ENCODE results near the gene SNAPC3. TPM values are rescaled to one million over a fixed set of nuclear protein-coding genes. Genes with fewer than 3 reads are reported as not detected.
"Not testable (repeated sequence)": the region's sequence is repeated elsewhere in the genome, so short reads cannot be mapped to it uniquely, and the experiment has no call there.

Gene SNAPC3
- total RNA-seq, 1 experiment from 2014 or later = 28.0 TPM

- Histone ChIP-seq H2BK20ac (ENCODE audit: low read depth, low read length, poor library complexity, severe bottlenecking) (no peak overlapping the region), H3K23ac (ENCODE audit: insufficient read length, low read depth, low read length) (no peak overlapping the region), H4K91ac (ENCODE audit: insufficient read length, low read depth, low read length) (no peak overlapping the region), H2AFZ (ENCODE audit: low read length) (no peak overlapping the region), H3K9ac (ENCODE audit: extremely low read depth, insufficient read length, low read length) (no peak overlapping the region), H3T11ph (ENCODE audit: low read length) (no peak overlapping the region), H3K79me2 (ENCODE audit: insufficient read depth, low read length) (no peaks in the 10 kb centered on the region; the same call in 1 of the 2 replicates), H2BK12ac (ENCODE audit: insufficient read length, low read depth, low read length) (no peak overlapping the region), H2BK5ac (ENCODE audit: insufficient read length, low read length) (no peak overlapping the region), H3K14ac (ENCODE audit: insufficient read depth, low read length) (no peak overlapping the region), H2AK5ac (ENCODE audit: insufficient read length, low read length) (no peak overlapping the region), H3K4me2 (ENCODE audit: insufficient read depth, insufficient read length, low read length) (no peak overlapping the region), H2BK120ac (ENCODE audit: low read depth, low read length, poor library complexity, severe bottlenecking) (no peak overlapping the region), H3K23me2 (ENCODE audit: insufficient read length, low read depth, low read length, poor library complexity, severe bottlenecking) (no peaks in the 10 kb centered on the region), H3K9me3 (ENCODE audit: control insufficient read depth, low read depth, low read length) (peaks cover 5% of the 10 kb centered on the region), H3K27me3 (ENCODE audit: insufficient read depth, low read length) (no peaks in the 10 kb centered on the region), H3K4ac (ENCODE audit: low read depth, low read length) (no peak overlapping the region), H3K4me1 (ENCODE audit: insufficient read depth, low read length) (no peaks in the 10 kb centered on the region), H3K27ac (ENCODE audit: insufficient read length, low read depth, low read length) (no peak overlapping the region), H2BK15ac (ENCODE audit: low read depth, low read length) (no peak overlapping the region), H3K79me1 (ENCODE audit: insufficient read depth, low read depth, low read length, poor library complexity, severe bottlenecking) (no peaks in the 10 kb centered on the region), H4K8ac (replicated peaks; ENCODE audit: insufficient read length, low read depth, low read length) (no peak overlapping the region), H4K20me1 (ENCODE audit: control insufficient read depth, insufficient read depth, insufficient read length) (no peaks in the 10 kb centered on the region), H3K18ac (ENCODE audit: insufficient read length, low read depth, low read length) (no peak overlapping the region), H3K56ac (ENCODE audit: insufficient read length, low read depth, low read length) (no peak overlapping the region), H4K5ac (ENCODE audit: insufficient read length, low read depth, low read length) (no peak overlapping the region)
- no peak for TF ChIP-seq CTCF (conservative IDR thresholded peaks at IDR 0.05)
- no CpG with 5 or more reads among the region's 7 CpGs for WGBS (ENCODE audit: extremely low coverage, insufficient read length, low lambda C conversion rate)
- no peak for DNase-seq
- H3K4me1 Mint-ChIP-seq = no peaks in the 10 kb centered on the region
- H3K36me3 Mint-ChIP-seq (ENCODE audit: insufficient read depth in 1 of 3, low read depth in 3 of 3) = peaks cover 79 to 87% (median 84%) of the 10 kb centered on the region in 3 experiments
- peaks cover 40 to 44% of the 10 kb centered on the region in 2 experiments for H3K9me3 Mint-ChIP-seq
- no peak overlapping the region for H3K4me3 Mint-ChIP-seq
- H3K27ac Mint-ChIP-seq = no peak overlapping the region
- no peaks in the 10 kb centered on the region for H3K27me3 Mint-ChIP-seq (ENCODE audit: low read depth)
Measured at GRCh38 chr9:15438891-15439290, 16.2 kb downstream of the SNAPC3 start.

GRCh38 chr9:15441841-15442240 lies 19.2 kb downstream of the SNAPC3 start:
- H3K14ac ChIP-seq (ENCODE audit: insufficient read depth, low read length); DNase-seq; H2BK20ac ChIP-seq (ENCODE audit: low read depth, low read length, poor library complexity, severe bottlenecking); H3K23me2 ChIP-seq (ENCODE audit: insufficient read length, low read depth, low read length, poor library complexity, severe bottlenecking); H3K4me2 ChIP-seq (ENCODE audit: insufficient read depth, insufficient read length, low read length); H3K4me1 Mint-ChIP-seq; H4K5ac ChIP-seq (ENCODE audit: insufficient read length, low read depth, low read length); H3K23ac ChIP-seq (ENCODE audit: insufficient read length, low read depth, low read length); H3K27me3 Mint-ChIP-seq (ENCODE audit: low read depth); H2AK5ac ChIP-seq (ENCODE audit: insufficient read length, low read length); H2BK12ac ChIP-seq (ENCODE audit: insufficient read length, low read depth, low read length); H3T11ph ChIP-seq (ENCODE audit: low read length); H3K4me3 Mint-ChIP-seq; H4K8ac ChIP-seq (replicated peaks; ENCODE audit: insufficient read length, low read depth, low read length); H3K18ac ChIP-seq (ENCODE audit: insufficient read length, low read depth, low read length); H3K27ac Mint-ChIP-seq; H3K79me2 ChIP-seq (ENCODE audit: insufficient read depth, low read length); H3K27me3 ChIP-seq (ENCODE audit: insufficient read depth, low read length); H2BK5ac ChIP-seq (ENCODE audit: insufficient read length, low read length); H3K56ac ChIP-seq (ENCODE audit: insufficient read length, low read depth, low read length); H4K20me1 ChIP-seq (ENCODE audit: control insufficient read depth, insufficient read depth, insufficient read length); H3K4ac ChIP-seq (ENCODE audit: low read depth, low read length); H4K91ac ChIP-seq (ENCODE audit: insufficient read length, low read depth, low read length); H3K79me1 ChIP-seq (ENCODE audit: insufficient read depth, low read depth, low read length, poor library complexity, severe bottlenecking); H3K9ac ChIP-seq (ENCODE audit: extremely low read depth, insufficient read length, low read length); H2BK120ac ChIP-seq (ENCODE audit: low read depth, low read length, poor library complexity, severe bottlenecking); H3K4me1 ChIP-seq (ENCODE audit: insufficient read depth, low read length); H2BK15ac ChIP-seq (ENCODE audit: low read depth, low read length); H2AFZ ChIP-seq (ENCODE audit: low read length); H3K27ac ChIP-seq (ENCODE audit: insufficient read length, low read depth, low read length); H3K9me3 ChIP-seq (ENCODE audit: control insufficient read depth, low read depth, low read length): not testable (repeated sequence)
- peaks cover 77 to 93% (median 90%) of the 10 kb centered on the region in 3 experiments for H3K36me3 Mint-ChIP-seq (ENCODE audit: insufficient read depth in 1 of 3, low read depth in 3 of 3)
- WGBS (ENCODE audit: extremely low coverage, insufficient read length, low lambda C conversion rate) = no CpG with 5 or more reads among the region's 29 CpGs
- H3K9me3 Mint-ChIP-seq = peaks cover 40 to 44% of the 10 kb centered on the region in 2 experiments

Measured in H9 (cell line).